Forelimb muscle (tissue), 1 donor: Measurements from ENCODE around the gene SMPD1. TPM values are rescaled to one million over a fixed set of nuclear protein-coding genes. Genes with fewer than 3 reads are reported as not detected.
"Not testable (repeated sequence)": the region's sequence is repeated elsewhere in the genome, so short reads cannot be mapped to it uniquely, and the experiment has no call there.

Source experiments
- DNase-seq: peaks from one replicate; pipeline ENCODE4 v3.0.0-alpha.2; 2013; ENCODE audit warnings: low read depth
- polyA plus RNA-seq: library from polyadenylated mRNA; unstranded; fragments of 120-200 nt; gene quantifications from one replicate; pipeline ENCODE4 v1.2.1, GENCODE V29; 2013; ENCODE audit not compliant: insufficient read length

Gene SMPD1
- polyA plus RNA-seq, 1 donor: 22.4 TPM

DNA sequence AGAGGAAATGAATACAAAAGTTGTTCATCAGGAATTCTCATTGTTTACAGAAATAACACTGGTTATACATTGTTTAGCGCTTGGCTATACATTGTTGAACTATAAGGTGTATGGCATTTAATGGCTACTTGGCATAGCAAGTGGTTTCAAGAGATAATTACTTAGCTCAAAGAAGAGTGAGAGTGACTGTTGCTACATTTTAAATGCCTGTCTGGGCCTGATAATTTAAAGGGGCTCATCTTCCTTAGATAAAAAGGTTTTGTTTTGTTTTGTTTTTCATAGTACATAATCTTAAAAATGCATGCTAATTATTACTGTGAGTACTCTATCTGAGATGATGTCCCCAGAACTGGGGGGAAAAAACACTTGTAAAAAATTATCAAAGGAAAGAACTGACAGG, 1.5 kb upstream of the SMPD1 start:
- no peak for DNase-seq

DNA sequence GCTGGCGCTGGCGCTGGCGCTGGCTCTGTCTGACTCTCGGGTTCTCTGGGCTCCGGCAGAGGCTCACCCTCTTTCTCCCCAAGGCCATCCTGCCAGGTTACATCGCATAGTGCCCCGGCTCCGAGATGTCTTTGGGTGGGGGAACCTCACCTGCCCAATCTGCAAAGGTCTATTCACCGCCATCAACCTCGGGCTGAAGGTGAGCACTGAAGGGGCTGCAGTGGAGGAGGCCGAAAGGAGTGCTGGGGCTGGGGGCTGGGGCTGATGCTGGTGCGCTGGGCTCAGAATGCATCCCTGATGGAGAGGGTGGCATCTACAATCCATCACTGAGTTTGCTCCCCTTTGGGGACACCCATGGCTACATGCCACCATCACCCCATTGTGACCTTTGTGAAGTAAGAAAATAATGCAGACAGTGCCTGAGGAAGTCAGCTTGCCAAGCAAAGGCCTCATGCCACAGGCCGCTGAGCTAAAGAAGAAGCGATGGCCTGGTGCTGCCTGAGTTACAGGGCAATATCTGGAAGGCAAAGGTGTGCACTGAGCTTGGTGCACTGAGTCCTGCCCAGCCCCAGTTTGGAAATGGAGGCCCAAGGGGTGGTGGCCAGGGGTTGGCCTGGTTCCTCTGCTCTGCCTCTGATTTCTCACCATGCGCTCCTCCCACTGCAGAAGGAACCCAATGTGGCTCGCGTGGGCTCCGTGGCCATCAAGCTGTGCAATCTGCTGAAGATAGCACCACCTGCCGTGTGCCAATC, 620 bp downstream of the SMPD1 start:
- no peak for DNase-seq

DNA sequence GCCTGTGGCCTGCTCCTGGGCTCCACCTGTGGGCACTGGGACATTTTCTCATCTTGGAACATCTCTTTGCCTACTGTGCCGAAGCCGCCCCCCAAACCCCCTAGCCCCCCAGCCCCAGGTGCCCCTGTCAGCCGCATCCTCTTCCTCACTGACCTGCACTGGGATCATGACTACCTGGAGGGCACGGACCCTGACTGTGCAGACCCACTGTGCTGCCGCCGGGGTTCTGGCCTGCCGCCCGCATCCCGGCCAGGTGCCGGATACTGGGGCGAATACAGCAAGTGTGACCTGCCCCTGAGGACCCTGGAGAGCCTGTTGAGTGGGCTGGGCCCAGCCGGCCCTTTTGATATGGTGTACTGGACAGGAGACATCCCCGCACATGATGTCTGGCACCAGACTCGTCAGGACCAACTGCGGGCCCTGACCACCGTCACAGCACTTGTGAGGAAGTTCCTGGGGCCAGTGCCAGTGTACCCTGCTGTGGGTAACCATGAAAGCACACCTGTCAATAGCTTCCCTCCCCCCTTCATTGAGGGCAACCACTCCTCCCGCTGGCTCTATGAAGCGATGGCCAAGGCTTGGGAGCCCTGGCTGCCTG, 1.4 kb downstream of the SMPD1 start:
- no peak for DNase-seq

DNA sequence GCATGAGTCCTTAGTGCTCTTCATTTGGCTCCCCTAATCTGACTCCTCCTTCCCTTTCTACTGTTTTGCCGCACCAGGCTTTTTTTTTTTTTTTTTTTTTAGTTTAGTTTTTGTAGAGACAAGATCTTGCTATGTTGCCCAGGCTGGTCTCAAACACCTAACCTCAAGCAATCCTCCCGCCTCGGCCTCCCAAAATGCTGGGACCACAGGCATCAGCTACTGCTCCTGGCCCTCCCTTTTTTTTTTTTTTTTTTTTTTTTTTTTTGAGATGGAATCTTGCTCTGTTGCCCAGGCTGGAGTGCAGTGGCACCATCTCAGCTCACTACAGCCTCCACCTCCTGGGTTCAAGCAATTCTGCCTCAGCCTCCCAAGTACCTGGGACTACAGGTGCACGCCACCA, 2.0 kb downstream of the SMPD1 start:
- DNase-seq: not testable (repeated sequence)

DNA sequence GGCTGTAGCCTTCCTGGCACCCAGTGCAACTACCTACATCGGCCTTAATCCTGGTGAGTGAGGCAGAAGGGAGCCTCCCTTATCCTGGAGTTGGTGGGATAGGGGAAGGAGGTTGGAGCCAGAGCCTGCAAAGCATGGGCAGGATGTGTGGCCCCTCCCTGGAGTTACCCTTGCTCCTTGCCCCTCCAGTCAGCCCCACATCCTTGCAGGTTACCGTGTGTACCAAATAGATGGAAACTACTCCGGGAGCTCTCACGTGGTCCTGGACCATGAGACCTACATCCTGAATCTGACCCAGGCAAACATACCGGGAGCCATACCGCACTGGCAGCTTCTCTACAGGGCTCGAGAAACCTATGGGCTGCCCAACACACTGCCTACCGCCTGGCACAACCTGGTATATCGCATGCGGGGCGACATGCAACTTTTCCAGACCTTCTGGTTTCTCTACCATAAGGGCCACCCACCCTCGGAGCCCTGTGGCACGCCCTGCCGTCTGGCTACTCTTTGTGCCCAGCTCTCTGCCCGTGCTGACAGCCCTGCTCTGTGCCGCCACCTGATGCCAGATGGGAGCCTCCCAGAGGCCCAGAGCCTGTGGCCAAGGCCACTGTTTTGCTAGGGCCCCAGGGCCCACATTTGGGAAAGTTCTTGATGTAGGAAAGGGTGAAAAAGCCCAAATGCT, 3.9 kb downstream of the SMPD1 start:
- no peak for DNase-seq

DNA sequence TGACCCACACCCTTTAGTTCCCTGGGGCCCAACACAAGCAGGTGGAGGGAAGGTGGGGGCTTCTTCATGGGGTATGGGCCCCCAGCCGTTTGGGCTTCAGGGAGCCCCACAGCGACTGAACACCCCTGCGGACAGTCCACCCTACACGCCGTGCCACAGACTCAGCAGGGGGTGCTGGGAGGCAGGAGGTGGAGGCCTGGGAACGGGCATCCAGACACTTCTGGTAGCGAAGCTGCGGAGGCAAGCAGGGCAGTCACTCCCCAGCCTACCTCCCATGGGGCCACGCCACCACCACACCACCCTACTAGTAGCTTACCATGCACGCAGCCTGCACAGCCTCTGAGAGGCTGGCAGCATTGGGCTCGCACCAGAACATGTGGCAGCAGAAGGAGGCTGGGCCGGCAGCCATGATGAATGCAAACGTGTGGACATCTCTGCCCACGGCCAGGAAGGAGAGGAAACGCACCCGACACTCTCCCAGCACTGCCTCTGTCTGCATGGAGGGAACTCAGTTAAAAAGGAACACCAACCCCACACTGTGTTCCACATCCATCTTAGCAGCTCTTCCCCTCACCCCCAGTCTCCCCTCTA, 5.3 kb downstream of the SMPD1 start:
- DNase-seq: no peak

DNA sequence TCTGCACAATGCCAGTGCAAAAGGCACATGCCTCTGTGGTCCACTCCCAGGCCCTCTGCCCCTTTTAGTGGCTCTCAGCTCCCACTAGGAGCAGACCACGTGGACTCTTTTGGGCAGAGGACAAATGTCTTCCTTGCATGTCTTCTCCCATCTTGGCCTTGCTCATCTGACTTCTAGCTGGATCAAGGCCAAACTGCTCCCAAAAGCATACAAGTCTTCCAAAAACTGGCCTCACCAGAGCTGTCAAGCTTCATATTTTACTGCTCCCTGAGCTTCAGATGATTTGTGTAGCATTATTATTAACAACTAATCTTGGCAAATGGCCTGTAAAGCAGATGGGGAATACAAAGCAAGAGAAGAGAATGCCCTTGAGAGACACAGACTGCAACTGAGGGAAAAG, 6.9 kb downstream of the SMPD1 start:
- no peak for DNase-seq

DNA sequence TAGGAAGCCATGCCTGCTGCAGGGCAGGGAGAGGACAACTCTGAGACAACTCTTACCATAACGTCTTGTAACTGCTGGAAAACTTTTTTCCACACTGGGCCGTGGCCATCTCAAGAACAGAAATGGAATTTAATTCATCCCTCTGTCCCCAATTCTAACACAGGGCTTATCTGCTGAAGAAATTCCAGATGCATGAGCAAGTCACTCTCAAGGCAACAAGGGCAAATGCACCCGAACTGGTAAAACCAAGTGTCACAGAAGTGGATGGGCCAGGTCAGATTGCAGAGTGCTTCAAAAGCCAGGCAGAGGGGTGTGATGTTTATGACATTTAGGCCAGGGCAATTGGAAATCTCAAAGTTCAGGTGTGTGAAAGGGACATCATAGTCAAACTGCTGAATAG, 7.4 kb downstream of the SMPD1 start:
- DNase-seq: no peak

DNA sequence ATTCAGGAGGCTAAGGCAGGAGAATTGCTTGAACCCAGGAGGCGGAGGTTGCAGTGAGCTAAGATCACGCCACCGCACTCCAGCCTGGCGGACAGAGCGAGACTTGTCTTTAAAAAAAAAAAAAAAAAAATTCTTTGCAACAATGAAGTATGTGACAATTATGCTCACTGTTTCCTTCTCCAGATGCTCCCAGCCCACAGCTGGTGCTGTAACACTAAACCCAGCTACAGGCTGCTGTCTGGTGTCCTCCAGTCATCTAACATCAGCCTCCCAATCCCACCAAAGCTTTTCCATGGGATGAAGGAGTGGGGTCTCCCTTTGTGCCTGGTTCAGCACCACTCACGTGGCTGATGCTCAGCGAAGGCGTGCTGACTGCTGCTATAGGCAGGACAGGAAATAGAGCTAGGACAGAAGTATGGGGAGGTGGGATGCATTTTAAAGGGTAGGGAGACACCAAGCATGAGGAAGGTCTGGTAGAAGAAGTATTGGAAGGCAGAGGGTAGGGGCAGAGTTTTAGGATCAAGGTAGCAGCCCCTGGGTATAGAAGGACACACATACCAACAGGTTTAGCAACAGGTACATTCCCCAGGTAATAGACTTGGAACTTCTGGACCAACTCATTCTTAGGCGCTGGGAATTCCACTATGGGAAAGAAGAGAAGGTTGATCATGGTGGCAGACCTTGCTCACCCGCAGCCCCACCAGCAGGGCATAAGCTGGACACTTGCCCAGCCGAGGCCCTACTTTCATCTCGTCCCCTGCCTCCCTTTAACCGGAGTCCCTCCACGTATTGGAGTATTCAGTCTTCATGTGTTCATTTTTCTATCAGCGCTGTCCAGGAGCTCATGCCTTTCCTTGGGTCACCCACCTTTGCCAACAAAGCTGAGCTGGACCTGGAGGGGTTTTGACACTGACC, 10.4 kb downstream of the SMPD1 start:
- DNase-seq: no peak

DNA sequence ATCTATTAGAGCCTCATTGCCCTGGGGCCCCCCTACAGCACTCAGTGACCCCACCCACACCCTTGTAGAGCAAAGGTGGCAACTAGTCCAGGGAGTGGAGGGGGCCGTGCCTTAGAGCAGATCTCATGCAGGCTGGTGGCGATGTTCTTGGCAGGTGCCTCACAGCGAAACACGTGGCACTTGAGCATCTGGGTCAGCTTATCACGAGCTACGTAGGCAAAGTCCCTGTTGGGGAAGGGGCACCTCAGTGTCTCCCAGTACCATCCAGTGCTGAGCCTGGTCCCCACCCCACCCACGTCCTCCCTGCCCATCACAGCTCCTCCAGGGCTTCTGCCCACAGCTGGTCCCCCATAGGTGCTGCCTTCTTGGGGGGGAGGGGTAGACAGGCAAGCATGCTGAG, 11.2 kb downstream of the SMPD1 start:
- DNase-seq: no peak

DNA sequence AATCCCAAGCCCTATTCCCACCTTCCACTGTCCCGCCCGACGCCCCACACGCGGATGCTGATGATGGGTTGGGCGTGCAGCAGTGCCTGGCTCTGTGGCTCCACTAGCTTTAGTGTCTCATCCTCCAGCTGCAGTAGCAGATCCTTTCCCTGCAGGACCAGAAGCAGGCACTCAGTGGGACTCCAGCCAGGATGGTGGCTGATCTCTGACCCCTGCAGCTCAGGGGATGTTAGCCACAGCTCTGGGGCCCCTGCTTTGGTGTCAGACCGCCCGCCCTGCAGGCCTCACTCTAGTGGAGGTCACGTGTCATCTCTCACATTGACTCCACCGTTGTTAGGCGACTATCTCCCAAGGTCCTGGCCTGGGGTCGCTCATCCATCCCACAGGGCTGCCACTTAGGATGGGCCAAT, 11.8 kb downstream of the SMPD1 start:
- no peak for DNase-seq

DNA sequence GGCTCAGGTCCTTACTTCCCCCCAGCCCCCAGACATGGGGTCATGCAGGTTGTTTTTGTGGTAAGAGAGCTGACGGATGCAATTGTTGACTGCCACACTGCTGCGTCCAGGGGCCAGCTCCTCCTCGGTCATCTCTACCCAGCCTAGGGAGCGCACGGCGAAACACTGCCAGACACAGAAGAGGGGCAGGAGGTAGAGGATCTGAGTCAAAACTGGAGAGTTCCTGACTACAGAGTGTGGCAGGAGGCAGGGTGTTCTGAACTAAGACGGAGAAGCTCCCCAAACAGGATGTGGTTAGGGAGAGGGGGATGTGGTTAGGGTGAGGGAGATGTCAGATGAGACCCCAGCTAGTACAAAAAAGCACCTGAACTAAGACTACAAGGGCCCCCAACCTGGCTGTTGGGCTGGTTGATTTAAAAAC, 12.3 kb downstream of the SMPD1 start:
- DNase-seq: no peak

DNA sequence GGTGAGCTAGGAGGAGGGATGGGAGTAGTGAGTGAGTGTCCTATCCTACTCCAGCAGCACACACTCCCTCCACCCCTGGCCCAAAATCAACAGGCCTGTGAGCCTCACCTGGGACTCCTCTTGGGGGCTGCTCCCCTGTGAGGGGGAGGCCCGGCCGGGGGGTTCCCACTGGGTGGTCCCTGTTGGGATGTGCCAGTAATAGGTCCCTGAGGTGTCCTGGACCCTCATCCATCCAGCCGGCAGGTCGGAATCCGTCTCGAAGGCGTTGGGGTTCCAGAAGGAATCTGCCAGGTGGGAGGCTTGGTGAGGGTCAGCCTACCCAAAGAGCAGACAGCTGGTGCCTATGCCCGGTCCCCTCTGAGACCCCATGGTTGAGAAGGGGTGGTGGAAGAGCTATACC, 13.3 kb downstream of the SMPD1 start:
- DNase-seq: no peak

DNA sequence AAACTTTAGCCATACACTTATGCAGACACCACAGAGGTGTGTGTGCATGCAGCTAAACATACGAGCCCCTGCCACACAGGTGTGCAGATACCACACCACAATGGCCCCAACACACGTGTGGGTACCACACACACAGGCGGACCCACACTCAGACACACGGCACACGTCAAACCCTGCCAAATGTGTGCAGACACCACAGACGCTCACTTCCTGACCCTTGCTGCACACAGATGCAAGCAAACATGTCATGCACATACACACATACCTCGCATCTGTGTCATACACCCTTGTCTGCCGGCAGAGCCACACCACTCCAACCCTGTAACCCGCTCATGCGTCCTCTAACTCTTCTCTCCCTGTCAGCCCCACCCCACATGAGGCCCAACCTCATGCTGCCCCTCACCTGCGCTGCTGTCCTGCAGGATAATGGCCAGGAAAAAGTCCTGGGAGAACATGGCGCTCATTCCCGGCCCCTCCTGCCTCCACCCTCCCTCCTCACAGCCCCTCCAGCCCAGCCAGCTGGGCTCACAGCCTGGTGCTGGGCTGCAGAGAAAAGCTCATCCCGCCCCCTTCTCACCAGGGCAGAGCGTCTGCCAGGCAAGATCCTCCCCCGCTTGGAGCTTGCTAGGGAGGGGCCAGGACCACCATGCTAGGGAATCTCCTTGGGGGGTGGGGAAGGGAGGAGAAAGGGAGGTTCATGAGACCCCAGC, 14.2 kb downstream of the SMPD1 start:
- DNase-seq: no peak

DNA sequence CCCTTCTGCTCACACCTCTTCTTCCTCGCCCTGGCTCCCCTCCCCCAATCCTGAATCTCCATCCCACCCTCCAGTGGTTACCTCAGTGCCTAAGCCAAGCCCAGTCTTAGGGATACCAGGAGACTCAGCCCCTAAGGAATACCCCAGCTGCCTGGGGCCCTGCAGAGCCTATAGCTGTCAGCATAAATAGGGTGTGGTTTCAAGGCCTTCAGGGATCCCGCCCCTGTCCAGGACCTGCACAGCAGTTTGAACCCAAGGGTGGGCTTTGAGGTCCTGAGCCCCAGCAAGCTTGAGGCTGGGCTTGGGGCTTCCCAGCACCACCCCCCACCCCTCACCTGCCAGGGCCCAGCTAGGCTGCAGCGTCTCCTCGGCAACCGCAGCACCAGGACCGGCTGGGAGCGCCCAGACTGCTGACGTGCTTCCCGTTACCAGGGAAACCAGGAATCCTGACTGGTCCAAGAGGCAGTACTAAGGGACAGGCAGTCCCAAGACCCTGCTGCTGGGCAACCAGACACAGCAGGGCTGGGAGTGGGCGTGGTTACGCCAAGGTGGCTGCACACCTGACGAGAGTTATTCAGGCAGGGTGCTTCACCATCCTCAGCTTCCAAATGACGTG, 14.9 kb downstream of the SMPD1 start:
- no peak for DNase-seq

DNA sequence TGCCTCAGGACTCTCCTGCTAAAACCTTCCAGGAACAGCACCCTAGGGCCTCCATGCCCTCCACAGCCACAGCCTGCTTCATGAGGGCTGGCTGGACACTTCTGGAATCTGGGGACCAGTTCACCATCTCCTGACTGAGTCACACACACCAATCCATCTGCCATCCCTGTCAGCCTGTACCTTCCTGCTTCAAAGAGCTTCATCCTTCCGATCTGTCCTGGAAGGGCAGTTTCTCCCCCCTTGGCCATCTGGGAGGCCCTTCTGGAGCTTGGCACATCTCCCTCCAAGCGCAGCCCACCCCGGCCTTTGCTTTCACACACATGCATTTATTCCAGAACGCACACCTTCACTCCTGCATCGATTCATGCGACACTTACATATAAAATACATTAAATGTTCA, 15.6 kb downstream of the SMPD1 start:
- no peak for DNase-seq

DNA sequence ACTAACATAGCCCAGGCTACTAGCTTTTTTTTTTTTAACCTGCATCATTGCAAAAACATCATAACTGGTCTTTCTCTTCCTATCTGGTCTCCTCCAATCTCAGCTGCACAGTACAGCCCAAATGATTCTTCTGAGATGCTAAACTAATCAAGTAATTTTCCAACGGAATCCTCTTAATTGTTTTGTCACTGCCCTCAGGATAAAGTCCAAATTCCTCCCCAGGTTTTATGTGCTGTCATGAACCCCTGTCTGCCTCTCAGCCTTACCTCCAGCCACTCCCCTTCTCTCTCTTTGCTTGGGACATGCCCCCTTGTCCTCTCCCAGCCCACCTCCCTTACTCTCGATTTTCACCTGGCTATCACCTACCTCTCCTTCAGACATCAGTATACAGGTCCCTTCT, 16.1 kb downstream of the SMPD1 start:
- DNase-seq: no peak

DNA sequence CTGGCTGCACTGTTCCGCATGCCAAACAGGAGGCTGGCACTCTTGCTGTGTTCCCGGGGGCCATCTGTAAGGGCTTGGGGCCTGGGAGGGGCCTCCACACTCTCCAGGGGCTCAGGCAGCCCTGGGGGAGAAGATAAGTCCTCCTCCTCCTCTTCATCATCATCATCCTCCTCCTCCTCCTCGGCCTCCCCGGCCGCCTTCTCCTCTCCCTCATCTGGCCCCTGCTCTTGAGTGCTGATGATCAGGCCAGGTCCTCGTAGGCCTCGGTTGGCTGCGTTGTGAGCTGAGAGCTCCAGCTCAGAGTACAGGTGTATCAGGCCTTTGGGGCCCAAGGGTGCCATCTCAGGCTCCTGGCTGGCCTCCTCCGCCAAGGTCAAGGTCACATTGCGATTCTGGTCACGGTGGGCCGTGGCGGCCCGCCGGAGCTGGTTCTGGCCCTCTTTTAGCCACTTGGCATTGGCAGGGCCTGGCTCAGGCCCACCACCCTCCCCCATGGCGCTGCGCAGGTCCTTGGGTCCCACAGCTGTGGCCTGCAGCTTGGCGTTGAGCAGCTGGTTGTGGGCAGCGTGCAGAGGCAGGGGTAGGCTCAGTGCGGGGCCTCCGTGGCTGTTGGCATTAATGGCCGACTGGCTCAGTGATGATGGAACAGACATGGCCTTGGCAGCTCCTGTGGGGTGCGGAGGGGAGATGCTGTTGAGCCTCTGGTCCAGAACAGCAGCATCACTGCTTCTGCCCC, 20.6 kb downstream of the SMPD1 start:
- DNase-seq: no peak

DNA sequence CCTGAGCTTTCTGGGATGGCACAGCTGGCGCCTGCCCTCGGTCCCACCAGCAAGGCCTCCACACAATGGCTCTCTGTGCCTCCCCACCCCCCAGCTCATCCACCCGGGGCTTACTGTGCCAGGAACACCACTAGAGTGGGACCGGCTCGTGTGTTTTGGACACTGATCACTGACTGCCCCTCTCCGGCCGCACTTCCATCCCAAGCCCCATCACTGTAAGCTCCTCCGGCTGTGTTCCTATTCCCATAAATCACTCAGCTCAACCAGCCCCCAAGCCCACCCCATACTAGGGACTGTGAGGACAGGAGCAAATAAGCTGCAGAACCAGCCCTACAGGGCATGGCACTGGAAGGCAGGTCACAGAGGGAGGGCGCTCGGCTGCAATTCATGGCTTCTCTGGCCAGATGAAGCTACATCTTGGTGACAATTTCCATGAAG, 21.3 kb downstream of the SMPD1 start:
- no peak for DNase-seq

DNA sequence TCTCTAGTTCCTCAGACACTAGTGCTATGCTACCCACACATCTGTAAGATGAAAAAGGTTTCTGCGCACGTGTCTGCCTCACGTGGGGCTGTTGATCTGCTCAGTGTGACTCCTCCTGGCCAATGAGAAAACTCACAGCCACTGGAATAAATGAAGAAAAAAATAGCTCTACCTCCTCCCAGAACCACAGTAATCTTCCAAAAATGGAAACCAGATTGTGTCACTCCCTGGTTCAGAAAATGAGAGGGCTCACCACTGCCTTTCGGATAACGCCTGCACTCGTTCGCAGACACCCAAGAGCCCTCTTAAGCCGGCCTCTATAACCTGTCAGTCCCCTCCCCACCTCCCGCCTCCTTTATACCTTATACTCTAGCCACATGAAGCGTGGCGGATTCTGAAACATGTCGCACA, 23.5 kb downstream of the SMPD1 start:
- DNase-seq: no peak
